Ectodermal cell (in vitro differentiated cells): ENCODE results near the gene C15orf39.
"Not testable (repeated sequence)": the region's sequence is repeated elsewhere in the genome, so short reads cannot be mapped to it uniquely, and the experiment has no call there.

Experiments used
- H3K27ac ChIP-seq: 2 replicates; pipeline ENCODE4 v1.7.0; 2013; ENCODE audit warnings: mild to moderate bottlenecking, low read depth, low read length; ENCODE audit not compliant: insufficient read depth, poor library complexity, severe bottlenecking
- H3K27me3 ChIP-seq: 2 replicates; pipeline ENCODE4 v1.7.0; 2013; ENCODE audit warnings: mild to moderate bottlenecking, low read length; ENCODE audit not compliant: insufficient read depth, control insufficient read depth, poor library complexity, severe bottlenecking
- H3K36me3 ChIP-seq: one replicate; pipeline ENCODE4 v1.7.0; 2013; ENCODE audit warnings: low read length; ENCODE audit not compliant: control insufficient read depth, insufficient read depth
- H3K4me1 ChIP-seq: one replicate; pipeline ENCODE4 v1.7.0; 2013; ENCODE audit warnings: low read length; ENCODE audit not compliant: control insufficient read depth, insufficient read depth
- H3K4me3 ChIP-seq: 2 replicates; pipeline ENCODE4 v1.7.0; 2013; ENCODE audit warnings: low read depth, low read length, control low read depth; ENCODE audit not compliant: insufficient read depth
- H3K9me3 ChIP-seq: 2 replicates; pipeline ENCODE4 v1.7.0; 2013; ENCODE audit warnings: mild to moderate bottlenecking, low read length, moderate library complexity; ENCODE audit not compliant: control insufficient read depth
- whole genome bisulfite sequencing, 2 experiments: methylation state at CpG; one replicate each; pipeline ENCODE4 v1.1.7; 2013; ENCODE audit warnings: missing lambda C conversion rate in 2 of 2; 5-methylcytosine and 5-hydroxymethylcytosine counted together

Gene C15orf39

GRCh38 chr15:75224281-75224680, 22.6 kb downstream of the C15orf39 start:
- WGBS, 2 experiments = 91 to 96% methylated on average over 12 of the region's 12 CpGs
- H3K4me3 ChIP-seq = no peak overlapping the region
- no peaks in the 10 kb centered on the region for H3K4me1 ChIP-seq
- H3K9me3 ChIP-seq = no peaks in the 10 kb centered on the region
- H3K36me3 ChIP-seq = no peaks in the 10 kb centered on the region
- no peaks in the 10 kb centered on the region for H3K27me3 ChIP-seq
- H3K27ac ChIP-seq = no peak overlapping the region

- H3K4me1 ChIP-seq, H3K27me3 ChIP-seq, H3K27ac ChIP-seq, H3K9me3 ChIP-seq, H3K36me3 ChIP-seq, H3K4me3 ChIP-seq: not testable (repeated sequence)
- 87 to 89% methylated on average over 5 to 7 of the region's 10 CpGs for WGBS, 2 experiments
Measured at GRCh38 chr15:75225102-75225836, 23.6 kb downstream of the C15orf39 start.

DNA sequence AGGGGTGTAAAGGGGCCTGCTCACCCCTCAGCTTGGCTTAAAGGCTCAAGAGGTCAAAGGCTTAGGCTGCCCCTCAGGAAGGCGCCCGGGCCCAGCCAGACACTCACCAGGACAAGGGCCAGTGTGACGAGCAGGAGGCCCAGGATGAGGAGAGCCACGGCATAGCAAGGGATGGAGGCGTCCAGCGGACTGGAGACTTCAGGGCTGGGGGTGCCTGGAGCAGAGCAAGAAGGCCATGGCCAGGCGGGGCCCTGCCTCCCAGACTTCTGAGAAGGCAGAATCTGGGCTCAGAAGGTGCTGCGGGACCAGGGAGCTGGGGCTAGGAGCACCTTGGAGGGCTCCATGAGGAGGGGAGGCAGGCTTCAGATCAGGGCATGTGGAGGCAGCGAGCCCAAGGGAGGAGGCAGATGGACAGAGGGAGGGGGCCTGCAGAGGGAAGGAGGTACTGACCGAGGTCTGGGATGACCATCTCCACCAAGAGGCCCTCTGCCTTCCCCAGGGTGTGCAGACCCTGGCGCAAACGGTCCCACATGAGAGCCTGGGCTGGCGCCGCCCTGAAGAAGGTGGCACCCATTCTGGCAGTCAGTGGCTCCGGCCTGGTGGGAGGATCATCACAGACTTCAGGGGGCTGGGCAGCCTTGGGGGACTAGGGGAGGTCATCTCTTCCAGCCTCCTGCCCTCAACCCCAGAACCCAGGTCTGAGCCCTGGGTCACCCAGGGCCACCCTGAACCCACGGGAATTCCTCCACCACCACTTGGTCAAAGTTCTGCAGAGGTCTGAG, 24.5 kb downstream of the C15orf39 start:
- no peaks in the 10 kb centered on the region for H3K27me3 ChIP-seq
- H3K4me1 ChIP-seq = no peaks in the 10 kb centered on the region
- H3K27ac ChIP-seq = no peak overlapping the region
- no peaks in the 10 kb centered on the region for H3K36me3 ChIP-seq
- 94% methylated on average over 16 of the region's 16 CpGs for WGBS, 2 experiments
- no peaks in the 10 kb centered on the region for H3K9me3 ChIP-seq
- H3K4me3 ChIP-seq = no peak overlapping the region

- not testable (repeated sequence) for H3K27ac ChIP-seq, H3K9me3 ChIP-seq, H3K4me3 ChIP-seq, H3K36me3 ChIP-seq, H3K27me3 ChIP-seq, H3K4me1 ChIP-seq
- WGBS, 2 experiments = 93 to 95% methylated on average over 7 of the region's 7 CpGs
Measured at GRCh38 chr15:75227112-75227511, 25.4 kb downstream of the C15orf39 start.

DNA sequence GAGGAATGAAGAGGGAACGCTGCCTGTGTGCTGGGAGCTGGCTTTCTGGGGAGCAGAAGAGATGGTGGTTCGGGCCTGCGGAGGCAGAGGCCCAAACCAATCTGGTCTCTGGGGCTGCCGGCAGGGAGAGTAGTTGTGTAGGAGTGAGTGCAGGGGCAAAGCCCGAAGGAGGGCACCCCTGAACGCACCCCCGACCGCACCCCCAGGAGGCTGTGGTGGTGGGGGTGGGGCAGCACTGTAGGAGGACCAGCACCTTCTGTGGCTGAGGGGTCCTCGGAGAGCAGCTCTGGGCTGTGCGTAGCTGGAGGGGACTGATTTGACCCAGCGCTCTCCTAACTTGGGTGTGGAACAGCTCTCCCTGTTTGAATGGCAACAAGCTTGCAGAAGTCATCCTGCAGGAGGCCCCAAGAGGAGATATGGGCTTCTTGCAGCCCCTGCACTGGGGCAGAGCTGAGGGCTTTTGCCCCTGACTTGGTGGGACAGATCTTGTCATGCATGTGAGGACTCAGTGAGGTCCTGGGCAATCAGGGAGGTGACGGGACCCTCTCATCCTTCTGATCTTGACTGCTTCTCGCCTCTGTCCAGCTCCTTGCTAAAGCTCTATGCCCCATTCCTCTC, 26.1 kb downstream of the C15orf39 start:
- H3K9me3 ChIP-seq = no peaks in the 10 kb centered on the region
- H3K4me1 ChIP-seq = no peaks in the 10 kb centered on the region
- H3K4me3 ChIP-seq = no peak overlapping the region
- no peak overlapping the region for H3K27ac ChIP-seq
- 92 to 96% methylated on average over 12 of the region's 13 CpGs for WGBS, 2 experiments
- H3K27me3 ChIP-seq = no peaks in the 10 kb centered on the region
- H3K36me3 ChIP-seq = no peaks in the 10 kb centered on the region

DNA sequence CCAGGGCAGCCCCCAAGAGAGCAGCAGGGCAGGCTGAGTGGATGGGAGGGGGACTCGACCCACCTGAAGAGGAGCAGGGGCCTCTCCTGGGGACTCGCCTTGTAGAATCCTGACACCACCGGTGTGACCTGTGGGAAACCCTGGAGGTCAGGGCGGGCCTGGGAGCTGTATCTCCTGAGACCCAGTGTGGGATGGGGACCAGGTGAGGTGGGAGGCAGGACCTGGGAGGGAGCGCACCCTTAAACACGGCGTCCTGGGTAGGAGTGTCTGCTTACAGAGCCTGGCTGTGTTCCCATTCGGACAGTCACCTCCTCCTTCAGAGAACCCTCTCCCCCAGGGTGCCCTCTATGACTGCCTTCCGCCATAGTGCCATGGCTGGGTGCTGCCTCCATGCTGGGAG, 27.1 kb downstream of the C15orf39 start:
- H3K27ac ChIP-seq = no peak overlapping the region
- H3K9me3 ChIP-seq = no peaks in the 10 kb centered on the region
- H3K4me3 ChIP-seq = no peak overlapping the region
- H3K27me3 ChIP-seq = no peaks in the 10 kb centered on the region
- no peaks in the 10 kb centered on the region for H3K36me3 ChIP-seq
- no peaks in the 10 kb centered on the region for H3K4me1 ChIP-seq
- 93 to 94% methylated on average over 9 of the region's 9 CpGs for WGBS, 2 experiments

DNA sequence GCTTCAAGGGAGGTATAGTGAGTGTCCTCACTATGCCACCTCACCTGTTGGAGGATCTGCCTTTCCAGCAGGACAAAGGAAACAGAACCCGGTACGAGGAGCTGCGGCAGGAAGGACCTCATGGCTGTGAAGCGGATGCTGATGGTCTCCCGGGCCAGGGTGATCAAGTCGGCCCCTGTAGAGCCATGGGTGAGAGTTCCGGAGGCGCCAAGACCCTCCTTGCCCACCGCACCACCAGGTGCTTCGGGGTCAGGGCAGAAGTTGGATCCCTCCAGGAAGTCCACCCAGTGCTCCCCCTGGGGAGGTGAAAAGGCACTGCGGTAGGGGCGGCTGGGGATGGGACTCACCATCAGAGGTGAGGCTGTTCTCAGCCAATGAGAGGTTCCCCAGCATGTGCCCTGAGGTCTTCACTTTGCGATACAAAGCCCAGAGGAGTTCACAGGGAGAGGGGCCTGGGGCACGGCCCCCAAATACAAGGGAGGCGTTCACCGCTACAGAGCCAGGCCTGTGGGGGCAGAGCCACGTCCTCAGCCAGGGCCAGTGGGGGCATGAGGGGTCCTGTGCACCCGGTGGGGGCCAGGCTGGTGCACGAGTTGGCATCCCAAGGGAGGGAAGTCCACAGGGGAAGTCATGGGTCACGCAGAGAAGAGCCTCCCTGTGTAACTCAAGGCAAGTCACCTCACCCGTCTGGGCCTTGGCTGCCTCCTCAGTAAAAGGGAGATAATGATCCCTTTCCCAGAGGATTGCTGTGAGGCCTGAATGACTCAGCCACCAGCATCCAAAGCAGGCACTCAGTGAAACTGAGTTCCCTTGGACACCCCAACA, 27.7 kb downstream of the C15orf39 start:
- no peaks in the 10 kb centered on the region for H3K36me3 ChIP-seq
- H3K4me1 ChIP-seq = no peaks in the 10 kb centered on the region
- 93 to 94% methylated on average over 21 of the region's 21 CpGs for WGBS, 2 experiments
- H3K27me3 ChIP-seq = no peaks in the 10 kb centered on the region
- H3K27ac ChIP-seq = no peak overlapping the region
- no peak overlapping the region for H3K4me3 ChIP-seq
- H3K9me3 ChIP-seq = no peaks in the 10 kb centered on the region

GRCh38 chr15:75230016-75230343, 28.3 kb downstream of the C15orf39 start:
- H3K27me3 ChIP-seq = no peaks in the 10 kb centered on the region
- no peak overlapping the region for H3K4me3 ChIP-seq
- 89 to 92% methylated on average over 2 of the region's 2 CpGs for WGBS, 2 experiments
- no peak overlapping the region for H3K27ac ChIP-seq
- H3K36me3 ChIP-seq = no peaks in the 10 kb centered on the region
- H3K4me1 ChIP-seq = no peaks in the 10 kb centered on the region
- no peaks in the 10 kb centered on the region for H3K9me3 ChIP-seq

DNA sequence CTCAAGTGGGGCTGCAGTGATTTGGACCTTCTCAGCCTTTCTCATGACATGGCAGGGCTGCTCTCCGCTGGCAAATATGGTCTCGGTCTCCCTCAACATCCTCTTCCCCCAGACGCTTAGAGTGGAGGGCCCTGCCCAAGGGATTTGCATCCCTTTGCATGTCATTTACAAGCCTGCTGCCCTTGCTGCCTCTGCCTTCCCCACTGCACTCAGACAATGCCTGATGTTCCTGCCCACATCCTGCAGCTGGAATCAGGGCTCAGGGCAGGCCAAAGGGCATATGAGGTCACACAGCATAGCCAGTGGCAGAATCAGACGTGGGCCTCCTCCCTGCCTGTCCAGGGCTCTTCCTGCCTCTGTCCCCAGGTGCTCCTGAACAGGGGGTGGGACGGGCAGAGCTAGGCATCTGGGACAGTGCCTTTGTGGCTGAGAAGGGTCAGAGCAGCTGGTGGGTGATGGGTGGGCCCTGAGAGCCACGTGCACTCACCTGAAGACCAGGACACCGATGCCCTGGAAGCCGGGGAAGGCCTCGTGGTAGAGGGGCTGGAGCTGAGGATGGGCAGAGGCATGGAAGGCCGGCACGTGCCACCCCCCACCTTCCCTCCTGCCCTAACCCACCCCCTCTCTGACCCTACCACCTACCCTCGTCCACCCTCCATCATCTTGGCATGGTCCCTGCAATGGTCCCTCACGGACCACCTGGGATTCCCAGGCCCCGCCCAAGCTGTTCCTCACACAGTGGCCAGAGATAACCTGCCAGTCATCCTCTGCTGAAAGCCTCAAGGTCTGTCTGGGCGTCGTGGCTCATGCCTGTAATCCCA, 29.1 kb downstream of the C15orf39 start:
- Histone ChIP-seq H3K4me1 (no peaks in the 10 kb centered on the region), H3K36me3 (no peaks in the 10 kb centered on the region), H3K4me3 (no peak overlapping the region), H3K27ac (no peak overlapping the region), H3K9me3 (no peaks in the 10 kb centered on the region), H3K27me3 (no peaks in the 10 kb centered on the region)
- 80% methylated on average over 16 of the region's 16 CpGs for WGBS, 2 experiments
